Measurements from ENCODE around the gene HUS1. TPM values are rescaled to one million over a fixed set of nuclear protein-coding genes. Genes with fewer than 3 reads are reported as not detected.
"Not testable (repeated sequence)": the region's sequence is repeated elsewhere in the genome, so short reads cannot be mapped to it uniquely, and the experiment has no call there.

HUS1 gene
- total RNA-seq, 1 donor from 2014 or later = 40.6 TPM

DNA sequence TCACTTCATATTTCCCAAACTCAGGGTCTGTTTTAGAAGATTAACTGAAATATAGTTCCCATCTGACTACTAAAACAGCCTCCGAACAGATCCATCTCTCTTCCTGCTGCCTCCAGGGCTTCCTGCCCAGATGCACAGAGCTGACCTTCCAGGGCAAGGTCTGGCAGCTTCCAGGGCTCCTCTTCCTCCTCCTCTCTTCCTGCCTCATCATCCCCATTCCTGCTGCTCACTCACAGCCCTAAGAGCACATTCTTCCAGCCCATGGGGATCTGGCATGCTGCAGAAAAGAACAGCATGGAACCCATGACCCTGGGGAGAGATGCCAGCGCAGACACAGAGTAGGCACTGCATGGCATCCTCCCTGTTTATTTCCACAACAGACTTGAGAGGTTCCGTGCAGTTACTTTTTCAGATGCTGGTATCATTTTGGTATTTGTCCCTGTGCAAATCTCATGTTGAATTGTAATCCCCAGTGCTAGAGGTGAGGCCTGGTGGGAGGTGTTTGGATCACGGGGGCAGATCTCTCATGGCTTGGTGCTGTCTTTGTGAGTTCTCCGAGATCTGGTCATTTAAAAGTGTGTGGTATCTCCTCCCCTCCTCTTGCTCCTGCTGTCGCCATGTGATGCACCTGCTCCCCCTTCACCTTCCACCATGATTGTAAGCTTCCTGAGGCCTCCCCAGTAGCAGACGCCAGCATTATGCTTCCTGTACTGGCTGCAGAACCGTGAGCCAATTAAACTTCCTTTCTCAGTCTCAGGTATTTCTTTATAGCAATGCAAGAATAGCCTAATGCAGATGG is 35.5 kb downstream of the HUS1 start:
- Mint-ChIP-seq H3K27me3 (ENCODE audit: unreplicated experiment) (no peaks in the 10 kb centered on the region), H3K27ac (ENCODE audit: unreplicated experiment) (no peak overlapping the region), H3K9me3 (ENCODE audit: unreplicated experiment) (peaks cover 2% of the 10 kb centered on the region), H3K4me1 (ENCODE audit: low read depth, unreplicated experiment) (peaks cover 16% of the 10 kb centered on the region), H3K4me3 (ENCODE audit: unreplicated experiment) (no peak overlapping the region), H3K36me3 (ENCODE audit: unreplicated experiment) (no peaks in the 10 kb centered on the region)
- TF ChIP-seq, protein P1, sequence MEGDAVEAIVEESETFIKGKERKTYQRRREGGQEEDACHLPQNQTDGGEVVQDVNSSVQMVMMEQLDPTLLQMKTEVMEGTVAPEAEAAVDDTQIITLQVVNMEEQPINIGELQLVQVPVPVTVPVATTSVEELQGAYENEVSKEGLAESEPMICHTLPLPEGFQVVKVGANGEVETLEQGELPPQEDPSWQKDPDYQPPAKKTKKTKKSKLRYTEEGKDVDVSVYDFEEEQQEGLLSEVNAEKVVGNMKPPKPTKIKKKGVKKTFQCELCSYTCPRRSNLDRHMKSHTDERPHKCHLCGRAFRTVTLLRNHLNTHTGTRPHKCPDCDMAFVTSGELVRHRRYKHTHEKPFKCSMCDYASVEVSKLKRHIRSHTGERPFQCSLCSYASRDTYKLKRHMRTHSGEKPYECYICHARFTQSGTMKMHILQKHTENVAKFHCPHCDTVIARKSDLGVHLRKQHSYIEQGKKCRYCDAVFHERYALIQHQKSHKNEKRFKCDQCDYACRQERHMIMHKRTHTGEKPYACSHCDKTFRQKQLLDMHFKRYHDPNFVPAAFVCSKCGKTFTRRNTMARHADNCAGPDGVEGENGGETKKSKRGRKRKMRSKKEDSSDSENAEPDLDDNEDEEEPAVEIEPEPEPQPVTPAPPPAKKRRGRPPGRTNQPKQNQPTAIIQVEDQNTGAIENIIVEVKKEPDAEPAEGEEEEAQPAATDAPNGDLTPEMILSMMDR (IDR thresholded peaks at IDR 0.05; ENCODE audit: partially characterized antibody, unreplicated experiment) = no peak
- DNase-seq = no peak

DNA sequence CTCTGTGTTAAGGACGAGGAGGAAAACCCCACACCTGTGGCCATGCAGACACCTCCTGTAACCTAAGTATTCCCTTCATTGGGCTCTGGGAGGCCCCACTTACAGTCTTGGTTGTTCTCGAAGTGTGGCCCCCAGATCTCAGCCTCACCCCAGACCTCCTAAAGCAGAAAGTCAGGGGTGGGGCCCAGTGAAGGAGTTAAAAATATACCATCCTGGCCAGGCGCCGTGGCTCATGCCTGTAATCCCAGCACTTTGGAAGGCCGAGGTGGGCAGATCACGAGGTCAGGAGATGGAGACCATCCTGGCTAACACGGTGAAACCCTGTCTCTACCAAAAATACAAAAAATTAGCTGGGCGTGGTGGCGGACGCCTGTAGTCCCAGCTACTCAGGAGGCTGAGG is 36.8 kb downstream of the HUS1 start:
- H3K4me3 Mint-ChIP-seq (ENCODE audit: unreplicated experiment); H3K27ac Mint-ChIP-seq (ENCODE audit: unreplicated experiment); H3K36me3 Mint-ChIP-seq (ENCODE audit: unreplicated experiment); H3K9me3 Mint-ChIP-seq (ENCODE audit: unreplicated experiment); H3K27me3 Mint-ChIP-seq (ENCODE audit: unreplicated experiment); DNase-seq: not testable (repeated sequence)
- peaks cover 16% of the 10 kb centered on the region for H3K4me1 Mint-ChIP-seq (ENCODE audit: low read depth, unreplicated experiment)

DNA sequence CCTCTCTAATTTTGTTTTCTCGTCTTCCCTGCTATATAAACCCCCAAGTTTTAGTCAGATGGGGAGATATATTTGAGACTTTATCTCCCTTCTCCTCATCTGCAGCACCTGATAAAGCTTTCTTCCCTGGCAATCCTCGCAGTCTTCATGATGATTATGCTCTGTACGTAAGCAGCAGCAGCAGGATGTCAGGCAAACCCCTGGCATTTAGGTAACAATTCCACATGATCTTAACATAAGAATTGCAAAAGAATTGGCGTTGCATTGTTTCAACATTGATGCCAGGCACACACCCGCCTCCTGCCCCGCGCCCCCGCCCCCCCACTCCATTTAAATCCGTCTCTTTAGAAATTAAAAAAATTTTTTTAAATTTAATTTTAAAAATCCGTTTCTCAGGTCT is 37.3 kb downstream of the HUS1 start:
- Mint-ChIP-seq H3K27me3 (ENCODE audit: unreplicated experiment) (peaks cover 2% of the 10 kb centered on the region), H3K27ac (ENCODE audit: unreplicated experiment) (no peak overlapping the region), H3K9me3 (ENCODE audit: unreplicated experiment) (peaks cover 2% of the 10 kb centered on the region), H3K4me1 (ENCODE audit: low read depth, unreplicated experiment) (peaks cover 16% of the 10 kb centered on the region), H3K36me3 (ENCODE audit: unreplicated experiment) (no peaks in the 10 kb centered on the region), H3K4me3 (ENCODE audit: unreplicated experiment) (no peak overlapping the region)
- no peak for DNase-seq
- TF ChIP-seq, protein P1 (IDR thresholded peaks at IDR 0.05; ENCODE audit: partially characterized antibody, unreplicated experiment) = no peak

DNA sequence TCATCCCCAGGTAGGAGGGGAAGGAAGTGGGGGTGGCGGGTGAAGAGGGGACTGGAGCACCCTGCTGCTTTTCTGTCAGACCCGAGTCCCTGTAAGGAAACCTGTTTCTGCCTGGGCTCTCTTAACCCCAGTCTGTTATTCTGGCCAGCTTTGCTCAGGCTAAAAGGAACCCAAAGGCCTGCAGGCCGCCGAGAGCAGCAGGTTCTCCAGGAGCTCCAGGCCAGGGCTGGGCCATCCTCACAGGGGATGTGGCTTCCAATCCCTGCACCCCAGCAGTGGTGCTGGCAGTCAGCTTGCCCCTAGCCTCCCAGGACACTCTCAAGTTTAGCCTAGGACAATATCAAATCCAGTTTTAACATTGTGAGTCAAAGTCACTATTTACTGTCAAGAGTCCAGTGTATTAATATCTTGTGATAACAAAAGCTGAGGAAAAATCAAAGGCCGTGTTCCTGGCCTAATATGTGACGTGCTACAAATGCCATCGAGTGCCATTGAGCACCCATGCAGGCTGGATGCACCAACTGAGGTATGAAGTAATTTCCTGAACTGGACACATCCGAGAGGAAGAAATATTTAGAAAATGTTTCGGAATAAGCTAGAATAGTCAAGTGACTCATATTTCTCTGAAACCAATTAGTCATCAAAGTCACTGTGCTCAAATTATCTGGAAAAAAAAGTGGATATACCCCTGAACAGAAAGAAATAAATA is 38.1 kb downstream of the HUS1 start:
- H3K27me3 Mint-ChIP-seq (ENCODE audit: unreplicated experiment) = peaks cover 2% of the 10 kb centered on the region
- no peak overlapping the region for H3K4me3 Mint-ChIP-seq (ENCODE audit: unreplicated experiment)
- peaks cover 2% of the 10 kb centered on the region for H3K9me3 Mint-ChIP-seq (ENCODE audit: unreplicated experiment)
- no peak for DNase-seq
- no peak overlapping the region for H3K27ac Mint-ChIP-seq (ENCODE audit: unreplicated experiment)
- peaks cover 11% of the 10 kb centered on the region for H3K4me1 Mint-ChIP-seq (ENCODE audit: low read depth, unreplicated experiment)
- TF ChIP-seq, protein P1 (IDR thresholded peaks at IDR 0.05; ENCODE audit: partially characterized antibody, unreplicated experiment) = no peak
- H3K36me3 Mint-ChIP-seq (ENCODE audit: unreplicated experiment) = no peaks in the 10 kb centered on the region

DNA sequence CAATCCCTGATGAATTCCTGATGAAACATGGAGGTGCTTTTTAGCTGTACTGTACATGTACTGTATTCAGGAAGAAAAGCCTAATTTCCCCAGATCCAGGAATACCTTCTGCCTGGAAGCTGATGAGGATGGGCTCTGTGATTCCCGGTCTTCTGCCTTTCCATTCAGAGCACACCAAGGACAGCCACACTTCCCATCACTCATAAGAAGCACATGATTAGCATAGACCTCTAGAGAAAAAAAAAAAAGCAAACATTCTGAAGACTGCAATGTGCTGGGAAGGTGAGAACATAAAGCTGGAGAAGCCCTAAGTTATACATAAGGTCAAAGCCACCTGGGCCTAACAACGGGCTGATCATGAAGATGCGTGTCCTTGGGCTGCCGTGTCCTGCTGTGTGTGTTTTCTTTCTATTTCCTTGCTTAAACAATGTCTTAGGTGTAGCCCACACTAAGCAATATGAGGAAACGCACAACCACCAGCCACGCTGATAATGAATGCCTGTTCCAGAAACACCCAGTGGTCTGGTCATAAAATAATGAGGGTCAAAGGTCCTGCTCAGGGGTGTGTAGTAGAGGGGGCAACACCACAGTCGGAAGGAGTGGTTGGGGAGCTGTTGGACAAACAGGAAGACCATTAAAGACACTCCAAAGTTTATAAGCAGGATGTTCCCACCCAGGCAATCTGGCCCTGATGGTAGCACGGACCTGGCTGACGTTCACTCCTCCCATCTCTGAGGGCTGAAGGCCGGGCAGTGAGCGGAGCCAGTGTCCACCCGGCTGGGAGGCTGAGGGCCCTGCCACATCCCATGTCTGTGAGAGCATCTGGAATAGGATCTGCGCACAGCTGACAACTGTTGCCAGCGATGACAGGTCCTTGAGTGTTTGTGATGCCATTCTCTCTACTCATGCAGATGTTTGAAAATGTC is 39.1 kb downstream of the HUS1 start:
- TF ChIP-seq, protein P1 (IDR thresholded peaks at IDR 0.05; ENCODE audit: partially characterized antibody, unreplicated experiment) = no peak
- peaks cover 2% of the 10 kb centered on the region for H3K9me3 Mint-ChIP-seq (ENCODE audit: unreplicated experiment)
- DNase-seq = no peak
- H3K4me3 Mint-ChIP-seq (ENCODE audit: unreplicated experiment) = no peak overlapping the region
- no peak overlapping the region for H3K27ac Mint-ChIP-seq (ENCODE audit: unreplicated experiment)
- H3K27me3 Mint-ChIP-seq (ENCODE audit: unreplicated experiment) = peaks cover 2% of the 10 kb centered on the region
- H3K4me1 Mint-ChIP-seq (ENCODE audit: low read depth, unreplicated experiment) = peaks cover 1% of the 10 kb centered on the region
- H3K36me3 Mint-ChIP-seq (ENCODE audit: unreplicated experiment) = no peaks in the 10 kb centered on the region
